ENCODE results near the gene ATG9A. TPM values are rescaled to one million over a fixed set of nuclear protein-coding genes. Genes with fewer than 3 reads are reported as not detected.

ATG9A gene
- total RNA-seq, 2 donors from 2014 or later: 21.0 to 27.7 TPM

DNA sequence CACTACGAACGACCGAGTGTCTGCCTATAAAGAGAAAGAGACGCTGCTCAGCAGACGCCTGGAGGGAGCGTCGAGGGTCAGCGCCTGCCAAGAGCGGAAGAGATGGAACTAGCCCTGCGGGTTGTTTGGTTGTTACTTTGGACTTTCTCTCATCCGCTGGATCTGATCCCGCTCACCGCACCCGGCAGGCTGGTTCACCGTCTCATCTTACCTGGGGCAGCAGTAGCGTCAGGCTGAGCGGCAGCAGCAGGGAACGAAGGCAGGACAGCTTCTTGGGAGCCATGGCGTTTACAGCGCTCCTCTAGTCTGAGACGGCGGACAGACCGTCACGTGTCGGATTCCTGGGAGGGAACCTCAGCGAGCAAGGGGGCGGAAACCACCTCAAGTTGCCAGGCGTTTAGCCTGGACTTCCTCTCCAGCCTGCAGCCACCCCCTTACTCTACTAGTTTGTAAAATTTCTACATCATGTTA lies 13.9 kb upstream of the ATG9A start:
- Histone ChIP-seq H3K27ac (no peak overlapping the region), H3K4me3 (no peak overlapping the region), H3K27me3 (no peaks in the 10 kb centered on the region), H3K36me3 (replicated peaks in 1 of 2; ENCODE audit: insufficient read depth in 1 of 2, low read depth in 2 of 2) (no peaks in the 10 kb centered on the region), H3K9me3 (no peaks in the 10 kb centered on the region), H3K4me1 (peaks cover 36% of the 10 kb centered on the region)
- DNase-seq (peak in 1 of 4 donors; percentile 35), ATAC-seq (no peak)
- intact Hi-C loops (cut with DNase I): no loop called here
- 50 to 61% methylated on average over 24 to 28 of the region's 28 CpGs for WGBS, 2 donors
- TF ChIP-seq POLR2A (IDR thresholded peaks at IDR 0.05) (no peak), CTCF (IDR thresholded peaks at IDR 0.05) (no peak)

GRCh38 chr2:219234331-219234730 lies 4.9 kb upstream of the ATG9A start:
- Histone ChIP-seq H3K36me3 (replicated peaks in 1 of 2; ENCODE audit: insufficient read depth in 1 of 2, low read depth in 2 of 2) (peaks cover 30 to 36% of the 10 kb centered on the region in 2 donors), H3K9me3 (no peaks in the 10 kb centered on the region), H3K4me3 (no peak overlapping the region), H3K27me3 (no peaks in the 10 kb centered on the region), H3K4me1 (peaks cover 14% of the 10 kb centered on the region), H3K27ac (no peak overlapping the region)
- intact Hi-C loops (cut with DNase I): no loop called here
- TF ChIP-seq CTCF (IDR thresholded peaks at IDR 0.05): no peak
- TF ChIP-seq POLR2A (IDR thresholded peaks at IDR 0.05): no peak
- ATAC-seq: no peak
- 92 to 97% methylated on average over 3 of the region's 3 CpGs for WGBS, 2 donors
- DNase-seq: no peak

DNA sequence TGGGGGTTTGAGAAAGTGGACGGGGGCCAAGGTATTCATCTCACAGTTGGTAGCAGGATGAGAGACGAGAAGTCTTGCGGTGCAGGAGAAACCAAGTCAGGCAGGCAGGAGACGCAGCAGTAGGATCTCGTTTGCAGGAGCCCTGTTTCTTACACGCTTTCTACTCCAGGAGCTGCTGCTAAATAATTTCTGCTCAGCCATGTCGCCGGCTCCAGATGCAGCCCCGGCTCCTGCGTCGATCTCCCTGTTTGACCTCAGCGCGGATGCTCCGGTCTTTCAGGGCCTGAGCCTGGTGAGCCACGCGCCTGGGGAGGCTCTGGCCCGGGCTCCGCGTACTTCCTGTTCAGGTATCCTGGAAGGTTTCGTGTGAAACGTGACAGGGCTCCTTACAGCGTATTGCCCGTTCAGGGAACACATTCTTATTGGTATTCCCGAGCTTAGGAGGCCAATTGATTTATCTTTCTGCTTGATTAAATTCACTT lies 664 bp upstream of the ATG9A start:
- intact Hi-C loops (cut with DNase I): no loop called here
- Histone ChIP-seq H3K4me1 (peaks cover 31% of the 10 kb centered on the region), H3K4me3 (peak overlapping the region; percentile 25 to 38), H3K36me3 (replicated peaks in 1 of 2; ENCODE audit: insufficient read depth in 1 of 2, low read depth in 2 of 2) (peaks cover 17 to 31% of the 10 kb centered on the region in 2 donors), H3K27ac (peak overlapping the region; percentile 71 to 96 (median 86)), H3K27me3 (no peaks in the 10 kb centered on the region), H3K9me3 (no peaks in the 10 kb centered on the region)
- peak; percentile 31 for ATAC-seq
- WGBS, 2 donors: 0% methylated on average over 17 to 24 of the region's 24 CpGs
- TF ChIP-seq POLR2A (IDR thresholded peaks at IDR 0.05) (no peak), CTCF (IDR thresholded peaks at IDR 0.05) (peak in 1 of 7 experiments; percentile 4)
- peak; percentile 57 to 73 (median 67) for DNase-seq

DNA sequence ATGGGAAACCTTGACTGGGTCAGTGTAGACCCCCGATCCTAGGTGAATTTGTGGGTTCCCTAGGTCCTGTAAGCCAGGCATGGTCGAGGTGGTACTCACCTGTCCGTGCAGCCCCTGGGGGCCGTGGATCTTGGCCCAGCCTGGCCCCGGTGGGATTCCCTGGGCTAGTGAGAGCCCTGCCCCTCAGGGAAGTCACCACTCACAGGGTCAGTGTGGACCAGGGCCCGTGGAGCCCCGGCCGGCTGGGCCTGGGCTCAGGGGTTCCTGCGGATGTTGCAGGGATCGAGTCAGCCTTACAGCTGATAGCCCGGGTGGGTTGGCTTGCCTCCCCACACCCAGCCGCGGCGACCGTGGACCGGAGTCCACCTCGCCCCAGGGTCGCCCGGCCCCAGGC lies 528 bp downstream of the ATG9A start:
- Histone ChIP-seq H3K36me3 (replicated peaks in 1 of 2; ENCODE audit: insufficient read depth in 1 of 2, low read depth in 2 of 2) (peaks cover 22 to 30% of the 10 kb centered on the region in 2 donors), H3K4me3 (peak overlapping the region; percentile 48), H3K27ac (peak overlapping the region; percentile 80 to 96 (median 90)), H3K9me3 (no peaks in the 10 kb centered on the region), H3K4me1 (peaks cover 31% of the 10 kb centered on the region), H3K27me3 (no peaks in the 10 kb centered on the region)
- no peak for ATAC-seq
- TF ChIP-seq CTCF (IDR thresholded peaks at IDR 0.05): no peak
- no peak for TF ChIP-seq POLR2A (IDR thresholded peaks at IDR 0.05)
- intact Hi-C loops (cut with DNase I): loop anchor here (10.0 kb wide), 1 partner anchor 54 kb away; the partner anchor contains the start of genes CNPPD1, RETREG2 and SLC23A3
- WGBS, 2 donors: 0% methylated on average over 15 of the region's 19 CpGs; no CpG with 5 or more reads in 1 of the 2 donors
- DNase-seq: no peak

All from body of pancreas (tissue), 4 donors.